Neural progenitor cell (in vitro differentiated cells): ENCODE data around the gene FGF22.

Experiments
- CTCF ChIP-seq: fragments of 200-600 bp; sonication (generic); IDR thresholded peaks from 2 replicates; pipeline ENCODE4 v1.5.1; 2017; ENCODE audit warnings: antibody characterized with exemption, mild to moderate bottlenecking
- EZH2 ChIP-seq: fragments of 200-600 bp; sonication (generic); IDR thresholded peaks from 2 replicates; pipeline ENCODE4 v1.6.1; 2017; ENCODE audit warnings: antibody characterized with exemption, mild to moderate bottlenecking, moderate library complexity

- TF ChIP-seq CTCF, result no peak
- no peak for TF ChIP-seq EZH2
These were observed 23.4 kb downstream of the FGF22 start, which contains the start of gene RNF126 for GRCh38 chr19:662962-663681.
